ENCODE results near the gene ANKAR.
"Not testable (repeated sequence)": the region's sequence is repeated elsewhere in the genome, so short reads cannot be mapped to it uniquely, and the experiment has no call there.

Gene ANKAR

GRCh38 chr2:189709501-189710221 is 35.2 kb downstream of the ANKAR start:
- Histone ChIP-seq H3K9ac (ENCODE audit: low read length in 2 of 2) (no peak overlapping the region), H3K36me3 (ENCODE audit: control insufficient read depth in 2 of 2, insufficient read depth in 2 of 2, low read length in 2 of 2) (peaks cover 2 to 3% of the 10 kb centered on the region in 2 donors), H3K27me3 (ENCODE audit: control insufficient read depth in 1 of 2, insufficient read depth in 2 of 2, low read length in 2 of 2) (no peaks in the 10 kb centered on the region), H3K4me1 (ENCODE audit: control insufficient read depth, insufficient read depth, low read length) (no peaks in the 10 kb centered on the region), H3K27ac (ENCODE audit: low read length) (no peak overlapping the region), H3K4me3 (ENCODE audit: low read length in 2 of 2) (no peak overlapping the region), H3K9me3 (ENCODE audit: control insufficient read depth in 2 of 2, low read length in 2 of 2) (no peaks in the 10 kb centered on the region)

- not testable (repeated sequence) for H3K9ac ChIP-seq (ENCODE audit: low read length in 2 of 2); H3K9me3 ChIP-seq (ENCODE audit: control insufficient read depth in 2 of 2, low read length in 2 of 2); H3K36me3 ChIP-seq (ENCODE audit: control insufficient read depth in 2 of 2, insufficient read depth in 2 of 2, low read length in 2 of 2); H3K4me3 ChIP-seq (ENCODE audit: low read length in 2 of 2); H3K27me3 ChIP-seq (ENCODE audit: control insufficient read depth in 1 of 2, insufficient read depth in 2 of 2, low read length in 2 of 2); H3K4me1 ChIP-seq (ENCODE audit: control insufficient read depth, insufficient read depth, low read length); H3K27ac ChIP-seq (ENCODE audit: low read length)
Measured at GRCh38 chr2:189717593-189717992, 43.1 kb downstream of the ANKAR start.

GRCh38 chr2:189719571-189719970 is 45.1 kb downstream of the ANKAR start:
- H3K27me3 ChIP-seq (ENCODE audit: control insufficient read depth in 1 of 2, insufficient read depth in 2 of 2, low read length in 2 of 2): no peaks in the 10 kb centered on the region
- no peak overlapping the region for H3K4me3 ChIP-seq (ENCODE audit: low read length in 2 of 2)
- H3K9ac ChIP-seq (ENCODE audit: low read length in 2 of 2): no peak overlapping the region
- no peaks in the 10 kb centered on the region for H3K9me3 ChIP-seq (ENCODE audit: control insufficient read depth in 2 of 2, low read length in 2 of 2)
- no peaks in the 10 kb centered on the region for H3K36me3 ChIP-seq (ENCODE audit: control insufficient read depth in 2 of 2, insufficient read depth in 2 of 2, low read length in 2 of 2)
- no peaks in the 10 kb centered on the region for H3K4me1 ChIP-seq (ENCODE audit: control insufficient read depth, insufficient read depth, low read length)
- no peak overlapping the region for H3K27ac ChIP-seq (ENCODE audit: low read length)

GRCh38 chr2:189723192-189723591 is 48.7 kb downstream of the ANKAR start:
- Histone ChIP-seq H3K27me3 (ENCODE audit: control insufficient read depth in 1 of 2, insufficient read depth in 2 of 2, low read length in 2 of 2) (no peaks in the 10 kb centered on the region), H3K27ac (ENCODE audit: low read length) (no peak overlapping the region), H3K4me3 (ENCODE audit: low read length in 2 of 2) (no peak overlapping the region), H3K9me3 (ENCODE audit: control insufficient read depth in 2 of 2, low read length in 2 of 2) (no peaks in the 10 kb centered on the region), H3K4me1 (ENCODE audit: control insufficient read depth, insufficient read depth, low read length) (no peaks in the 10 kb centered on the region), H3K36me3 (ENCODE audit: control insufficient read depth in 2 of 2, insufficient read depth in 2 of 2, low read length in 2 of 2) (no peaks in the 10 kb centered on the region), H3K9ac (ENCODE audit: low read length in 2 of 2) (no peak overlapping the region)
